HepG2 (cell line): ENCODE data around the gene ID4. TPM values are rescaled to one million over a fixed set of nuclear protein-coding genes. Genes with fewer than 3 reads are reported as not detected.

ENCODE experiments used
- ATAC-seq: fragments of 200-7000 bp; cut with Tn5 transposase; 3 replicates; pipeline ENCODE4 v1.9.1; 2020; ENCODE audit warnings: mild to moderate bottlenecking, moderate library complexity
- BruUV-seq: library from RNA; stranded (reverse); fragments of 400-500 nt; replicated peaks from 2 replicates; lab custom pipeline; 2021; lab: Mats Ljungman, UMichigan
- CTCF ChIA-PET: fragments of 300-600 bp; formaldehyde crosslinking; extraction: SDS; loops from one replicate; lab custom pipeline; 2021; ENCODE audit warnings: low total read pairs, inconsistent platforms, low intra/inter-chr PET ratio; lab: Yijun Ruan, JAX
- POLR2A ChIA-PET: fragments of 350-600 bp; sonication (Branson Sonifier 250); formaldehyde crosslinking; loops from one replicate; lab custom pipeline; 2020; ENCODE audit warnings: antibody characterized with exemption, inconsistent platforms; lab: Yijun Ruan, JAX
- DNase-seq: peaks from one replicate; pipeline ENCODE4 v3.0.0-alpha.2; 2015; ENCODE audit warnings: low spot score
- FAIRE-seq: peaks from 3 replicates; lab custom pipeline; 2011; peaks lifted over from hg19 to GRCh38; lab: Jason Lieb, UNC
- H2AFZ ChIP-seq: one replicate; pipeline ENCODE4 v1.6.1; 2011; ENCODE audit warnings: low read length, inconsistent platforms
- H3K27ac ChIP-seq: fragments of 300-600 bp; 3 replicates; pipeline ENCODE4 v1.8.0; 2011; ENCODE audit warnings: mixed run types, mild to moderate bottlenecking, mixed read lengths, low read length, inconsistent platforms; ENCODE audit not compliant: insufficient read depth; ENCODE audit errors: extremely low read length
- H3K27me3 ChIP-seq, 2 experiments: fragments of 200-600 bp in 1 of 2; 2 replicates in 1 of 2; 3 replicates in 1 of 2; pipeline versions ENCODE4 v1.6.0 to v1.8.0; 2011; ENCODE audit warnings: low read length in 2 of 2, mild to moderate bottlenecking in 2 of 2, moderate library complexity in 2 of 2, inconsistent platforms in 1 of 2; ENCODE audit not compliant: insufficient read depth in 2 of 2, control insufficient read depth in 1 of 2
- H3K36me3 ChIP-seq, 2 experiments: fragments of 200-600 bp in 1 of 2; replicated peaks in 1 of 2; 2 replicates in 1 of 2; 3 replicates in 1 of 2; pipeline versions ENCODE4 v1.5.1 to v1.8.0; 2011; ENCODE audit warnings: low read length in 2 of 2, inconsistent platforms in 1 of 2; ENCODE audit not compliant: insufficient read depth in 2 of 2, control insufficient read depth in 1 of 2
- H3K4me1 ChIP-seq: 2 replicates; pipeline ENCODE4 v1.5.1; 2012; ENCODE audit warnings: low read length, inconsistent platforms; ENCODE audit not compliant: insufficient read depth
- H3K4me2 ChIP-seq: 2 replicates; pipeline ENCODE4 v1.6.0; 2011; ENCODE audit warnings: low read depth, low read length, inconsistent platforms
- H3K4me3 ChIP-seq, 3 experiments: fragments of 200-600 bp in 1 of 3; sonication (generic), shearing (Covaris generic) in 1 of 3; replicated peaks in 1 of 3; 2 replicates each; pipeline ENCODE4 v1.5.1; 2011 to 2016; ENCODE audit warnings: low read length in 3 of 3, inconsistent platforms in 2 of 3, low read depth in 2 of 3, mild to moderate bottlenecking in 2 of 3, control low read depth in 1 of 3, mixed read lengths in 1 of 3; ENCODE audit not compliant: insufficient read depth in 1 of 3
- H3K79me2 ChIP-seq: one replicate; pipeline ENCODE4 v1.6.1; 2011; ENCODE audit warnings: low read length, inconsistent platforms; ENCODE audit not compliant: insufficient read depth
- H3K9ac ChIP-seq: 2 replicates; pipeline ENCODE4 v1.6.0; 2011; ENCODE audit warnings: mild to moderate bottlenecking, low read depth, low read length, inconsistent platforms; ENCODE audit not compliant: insufficient read depth
- H3K9me3 ChIP-seq: 2 replicates; pipeline ENCODE4 v1.5.1; 2012; ENCODE audit warnings: mild to moderate bottlenecking, low read length
- H4K20me1 ChIP-seq: 2 replicates; pipeline ENCODE4 v1.6.0; 2011; ENCODE audit warnings: inconsistent platforms, mild to moderate bottlenecking, low read length, moderate library complexity; ENCODE audit not compliant: insufficient read depth
- ZNF136 ChIP-seq: sonication (generic); formaldehyde crosslinking; IDR thresholded peaks from 2 replicates; pipeline ENCODE4 v1.8.1; 2022; ENCODE audit warnings: low read depth, mild to moderate bottlenecking, moderate library complexity, missing genetic modification reagents
- ZNF552 ChIP-seq: sonication (generic); formaldehyde crosslinking; IDR thresholded peaks from 2 replicates; pipeline ENCODE4 v1.9.0; 2022; ENCODE audit warnings: missing genetic modification reagents, mild to moderate bottlenecking, borderline replicate concordance
- ZNF839 ChIP-seq: sonication (generic); formaldehyde crosslinking; IDR thresholded peaks from 2 replicates; pipeline ENCODE4 v1.4.0; 2020; ENCODE audit warnings: missing genetic modification reagents, mild to moderate bottlenecking, borderline replicate concordance
- WGBS: methylation state at CpG from one replicate; pipeline ENCODE4 v1.1.6; 2017; ENCODE audit warnings: low lambda C conversion rate; 5-methylcytosine and 5-hydroxymethylcytosine counted together
- in situ Hi-C: cut with HindIII; loops from 2 replicates; pipeline ENCODE4 v1.10.0; 2017; ENCODE audit warnings: low pct_unique_long_range_greater_than_20kb; ENCODE audit not compliant: extremely low pct_ligation_motif_present
- intact Hi-C: fragments of 100-400 bp; cut with micrococcal nuclease; formaldehyde crosslinking; loops from one replicate; pipeline ENCODE4 v1.10.0; 2022; ENCODE audit not compliant: unreplicated experiment
- polyA plus RNA-seq, 8 experiments: library from polyadenylated mRNA; depleted of rRNA in 3 of 8; stranded (reverse) in 7 of 8; unstranded in 1 of 8; fragments of >200 nt; fragmentation: Illumina TruSeq in 4 of 8; extraction: Trizol in 4 of 8; gene quantifications; 2 replicates each; pipeline versions ENCODE4 v1.2.1 to v1.2.3, GENCODE V29; 2011 to 2016; ENCODE audit warnings: low read depth in 4 of 8, missing spikeins in 1 of 8, mixed read lengths in 1 of 8; ENCODE audit not compliant: insufficient read depth in 1 of 8
- total RNA-seq, 5 experiments: library from RNA; depleted of rRNA; stranded (reverse); fragments of >200 nt; fragmentation: Illumina TruSeq; extraction: Trizol; gene quantifications; 2 replicates each; pipeline ENCODE4 v1.2.3, GENCODE V29; 2016; ENCODE audit warnings: low read depth in 1 of 5
- TF ChIP-seq, protein P1 (sequence below): sonication (generic); formaldehyde crosslinking; IDR thresholded peaks from 2 replicates; pipeline ENCODE4 v1.4.0; 2020; ENCODE audit warnings: mild to moderate bottlenecking, missing genetic modification reagents
- TF ChIP-seq, protein P2 (sequence below): sonication (generic); formaldehyde crosslinking; IDR thresholded peaks from 2 replicates; pipeline ENCODE4 v1.5.0; 2020; ENCODE audit warnings: missing genetic modification reagents

ID4 gene
- total and polyA plus RNA-seq, 2 of the 13 experiments (the other 11 are each of a cell fraction or from before 2014, with no cell fraction given), result 0.20 to 0.44 TPM

DNA sequence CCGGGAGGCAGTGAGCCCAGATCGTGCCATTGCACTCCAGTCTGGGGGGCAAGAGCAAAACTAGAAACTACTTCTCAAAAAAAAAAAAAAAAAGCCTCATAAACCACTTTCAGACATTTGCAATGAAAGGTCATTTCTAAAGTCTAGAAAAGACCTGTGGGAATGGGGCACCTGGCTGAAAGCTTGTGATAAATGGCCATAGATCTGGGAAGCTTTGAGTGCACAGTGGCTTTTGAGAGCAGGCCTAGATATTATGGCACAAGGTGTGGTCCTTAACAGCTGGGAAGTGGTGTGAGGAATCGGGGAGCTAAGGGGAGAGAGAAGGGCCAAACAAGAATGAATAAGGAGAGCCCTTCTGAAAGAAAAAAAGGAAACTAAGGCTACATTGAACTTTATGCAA is 33.2 kb downstream of the ID4 start:
- POLR2A ChIA-PET, result no interaction called here
- no peak overlapping the region for H3K27ac ChIP-seq
- FAIRE-seq, result no peak
- DNase-seq, result no peak
- intact Hi-C loops, result no loop called here
- no TSS peak for BruUV-seq
- no peak overlapping the region for H3K4me2 ChIP-seq
- H4K20me1 ChIP-seq, result no peaks in the 10 kb centered on the region
- CTCF ChIA-PET, result no interaction called here
- ATAC-seq, result no peak
- 10% methylated on average over 3 of the region's 3 CpGs for WGBS
- TF ChIP-seq ZNF839 (CRISPR knock-in tag) (no peak), ZNF552 (no peak), ZNF136 (CRISPR knock-in tag) (no peak)
- TF ChIP-seq, protein P1, sequence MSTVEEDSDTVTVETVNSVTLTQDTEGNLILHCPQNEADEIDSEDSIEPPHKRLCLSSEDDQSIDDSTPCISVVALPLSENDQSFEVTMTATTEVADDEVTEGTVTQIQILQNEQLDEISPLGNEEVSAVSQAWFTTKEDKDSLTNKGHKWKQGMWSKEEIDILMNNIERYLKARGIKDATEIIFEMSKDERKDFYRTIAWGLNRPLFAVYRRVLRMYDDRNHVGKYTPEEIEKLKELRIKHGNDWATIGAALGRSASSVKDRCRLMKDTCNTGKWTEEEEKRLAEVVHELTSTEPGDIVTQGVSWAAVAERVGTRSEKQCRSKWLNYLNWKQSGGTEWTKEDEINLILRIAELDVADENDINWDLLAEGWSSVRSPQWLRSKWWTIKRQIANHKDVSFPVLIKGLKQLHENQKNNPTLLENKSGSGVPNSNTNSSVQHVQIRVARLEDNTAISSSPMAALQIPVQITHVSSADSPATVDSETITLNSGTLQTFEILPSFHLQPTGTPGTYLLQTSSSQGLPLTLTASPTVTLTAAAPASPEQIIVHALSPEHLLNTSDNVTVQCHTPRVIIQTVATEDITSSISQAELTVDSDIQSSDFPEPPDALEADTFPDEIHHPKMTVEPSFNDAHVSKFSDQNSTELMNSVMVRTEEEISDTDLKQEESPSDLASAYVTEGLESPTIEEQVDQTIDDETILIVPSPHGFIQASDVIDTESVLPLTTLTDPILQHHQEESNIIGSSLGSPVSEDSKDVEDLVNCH (CRISPR knock-in tag), result no peak
- TF ChIP-seq, protein P2, sequence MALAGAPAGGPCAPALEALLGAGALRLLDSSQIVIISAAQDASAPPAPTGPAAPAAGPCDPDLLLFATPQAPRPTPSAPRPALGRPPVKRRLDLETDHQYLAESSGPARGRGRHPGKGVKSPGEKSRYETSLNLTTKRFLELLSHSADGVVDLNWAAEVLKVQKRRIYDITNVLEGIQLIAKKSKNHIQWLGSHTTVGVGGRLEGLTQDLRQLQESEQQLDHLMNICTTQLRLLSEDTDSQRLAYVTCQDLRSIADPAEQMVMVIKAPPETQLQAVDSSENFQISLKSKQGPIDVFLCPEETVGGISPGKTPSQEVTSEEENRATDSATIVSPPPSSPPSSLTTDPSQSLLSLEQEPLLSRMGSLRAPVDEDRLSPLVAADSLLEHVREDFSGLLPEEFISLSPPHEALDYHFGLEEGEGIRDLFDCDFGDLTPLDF (CRISPR knock-in tag), result no peak
- peaks cover 0 to 18% of the 10 kb centered on the region in 2 experiments; a peak in 2 of 5 replicates for H3K27me3 ChIP-seq
- H2AFZ ChIP-seq, result no peak overlapping the region
- H3K4me1 ChIP-seq, result no peaks in the 10 kb centered on the region; the same call in 1 of the 2 replicates
- H3K9me3 ChIP-seq, result no peaks in the 10 kb centered on the region
- H3K9ac ChIP-seq, result no peak overlapping the region
- no peak overlapping the region for H3K4me3 ChIP-seq
- in situ Hi-C loops, result loop anchor here (10.0 to 25.0 kb wide), 2 partner anchors 876 to 1283 kb away; no protein-coding TSS in a partner anchor
- no peaks in the 10 kb centered on the region for H3K79me2 ChIP-seq
- no peaks in the 10 kb centered on the region for H3K36me3 ChIP-seq
